ENCODE measurements around the gene USP34. TPM values are rescaled to one million over a fixed set of nuclear protein-coding genes. Genes with fewer than 3 reads are reported as not detected.
"Not testable (repeated sequence)": the region's sequence is repeated elsewhere in the genome, so short reads cannot be mapped to it uniquely, and the experiment has no call there.

USP34 gene
- polyA plus RNA-seq, 4 donors, result 35.0 to 90.2 (median 44.3) TPM

DNA sequence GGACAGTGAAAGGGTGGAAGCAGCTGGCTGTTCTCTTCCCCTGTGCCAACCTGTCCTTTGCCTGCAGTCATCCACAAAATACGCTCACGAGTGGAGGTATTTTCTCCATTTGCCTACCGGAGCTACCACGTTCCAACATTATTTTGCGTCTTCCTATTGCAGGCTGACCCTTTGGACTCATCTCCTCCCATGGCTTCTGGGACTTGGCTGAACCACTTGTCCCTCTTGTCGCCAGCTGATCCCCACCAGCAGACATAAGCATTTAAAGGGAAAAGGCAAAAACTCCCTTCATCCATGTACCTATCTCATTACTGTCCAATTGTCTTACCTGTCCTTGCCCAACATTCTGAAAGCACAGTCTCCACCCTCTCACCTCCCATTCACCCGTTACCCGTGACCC is 295.9 kb downstream of the USP34 start:
- H3K27ac ChIP-seq (ENCODE audit: low read depth in 1 of 3, low read length in 2 of 3), result no peak overlapping the region
- H3K4me3 ChIP-seq (ENCODE audit: low read depth in 1 of 3, low read length in 3 of 3), result no peak overlapping the region
- WGBS, 3 donors, result 76 to 83% (median 80%) methylated on average over 8 of the region's 8 CpGs
- no peaks in the 10 kb centered on the region for H3K9me3 ChIP-seq (ENCODE audit: control insufficient read depth in 2 of 2, insufficient read depth in 1 of 2, low read depth in 1 of 2, low read length in 1 of 2)
- H3K36me3 ChIP-seq (ENCODE audit: control insufficient read depth in 3 of 3, insufficient read depth in 2 of 3, low read depth in 1 of 3, low read length in 3 of 3), result peaks cover 0 to 12% (median 2%) of the 10 kb centered on the region in 3 donors
- FAIRE-seq (no peak), DNase-seq (no peak)
- peaks cover 5 to 22% (median 11%) of the 10 kb centered on the region in 3 donors for H3K4me1 ChIP-seq (ENCODE audit: control insufficient read depth in 3 of 3, insufficient read depth in 2 of 3, low read depth in 1 of 3, low read length in 2 of 3)
- H3K27me3 ChIP-seq (ENCODE audit: control insufficient read depth in 3 of 3, insufficient read depth in 3 of 3, low read length in 3 of 3), result no peaks in the 10 kb centered on the region

DNA sequence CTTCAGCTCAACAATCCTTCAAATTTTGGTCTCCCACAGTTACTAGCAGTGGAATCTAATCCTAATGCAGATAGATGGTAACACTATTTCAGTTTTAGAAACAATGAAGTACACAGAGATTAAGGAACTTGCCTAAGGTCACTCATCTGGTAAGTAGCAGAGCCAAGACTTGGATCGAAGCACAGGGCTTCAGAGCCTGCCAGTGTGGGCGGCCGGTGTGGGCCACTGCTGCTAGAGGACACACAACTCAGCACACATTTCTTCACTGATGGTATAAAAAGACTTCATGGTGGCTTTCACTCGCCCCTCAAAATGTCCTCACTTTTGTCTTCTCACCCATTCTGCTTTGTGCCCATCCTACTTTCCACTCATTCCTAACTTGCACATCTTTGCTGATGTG is 297.8 kb downstream of the USP34 start:
- DNase-seq (no peak), FAIRE-seq (no peak)
- Histone ChIP-seq H3K36me3 (ENCODE audit: control insufficient read depth in 3 of 3, insufficient read depth in 2 of 3, low read depth in 1 of 3, low read length in 3 of 3) (peaks cover 0 to 2% (median 0%) of the 10 kb centered on the region in 3 donors), H3K27me3 (ENCODE audit: control insufficient read depth in 3 of 3, insufficient read depth in 3 of 3, low read length in 3 of 3) (no peaks in the 10 kb centered on the region), H3K4me3 (ENCODE audit: low read depth in 1 of 3, low read length in 3 of 3) (no peak overlapping the region), H3K9me3 (ENCODE audit: control insufficient read depth in 2 of 2, insufficient read depth in 1 of 2, low read depth in 1 of 2, low read length in 1 of 2) (no peaks in the 10 kb centered on the region), H3K4me1 (ENCODE audit: control insufficient read depth in 3 of 3, insufficient read depth in 2 of 3, low read depth in 1 of 3, low read length in 2 of 3) (peaks cover 0 to 5% (median 0%) of the 10 kb centered on the region in 3 donors), H3K27ac (ENCODE audit: low read depth in 1 of 3, low read length in 2 of 3) (no peak overlapping the region)
- 86 to 93% (median 87%) methylated on average over 4 of the region's 4 CpGs for WGBS, 3 donors

DNA sequence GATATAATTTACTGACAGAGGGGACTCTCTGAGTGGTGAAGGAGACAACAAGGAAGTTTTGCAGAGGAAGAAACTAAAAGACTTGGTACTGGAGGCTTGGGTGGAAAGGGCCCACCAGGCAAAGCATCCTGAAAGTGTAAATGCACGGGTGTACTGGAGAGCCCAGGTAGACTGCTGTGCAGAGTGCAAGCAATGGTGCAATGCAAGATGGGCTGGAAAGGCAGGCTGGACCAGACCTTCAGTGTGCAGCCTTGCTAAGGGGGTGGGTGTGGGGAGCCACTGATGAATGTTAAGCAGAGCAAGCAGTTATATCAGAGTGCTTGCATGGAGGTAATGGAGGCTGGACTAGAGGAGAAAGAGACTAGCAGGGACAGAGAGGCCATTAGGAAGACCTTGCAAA is 298.2 kb downstream of the USP34 start:
- Histone ChIP-seq H3K27me3 (ENCODE audit: control insufficient read depth in 3 of 3, insufficient read depth in 3 of 3, low read length in 3 of 3) (no peaks in the 10 kb centered on the region), H3K4me1 (ENCODE audit: control insufficient read depth in 3 of 3, insufficient read depth in 2 of 3, low read depth in 1 of 3, low read length in 2 of 3) (peaks cover 0 to 2% (median 0%) of the 10 kb centered on the region in 3 donors), H3K27ac (ENCODE audit: low read depth in 1 of 3, low read length in 2 of 3) (no peak overlapping the region), H3K36me3 (ENCODE audit: control insufficient read depth in 3 of 3, insufficient read depth in 2 of 3, low read depth in 1 of 3, low read length in 3 of 3) (peaks cover 0 to 2% (median 0%) of the 10 kb centered on the region in 3 donors), H3K4me3 (ENCODE audit: low read depth in 1 of 3, low read length in 3 of 3) (no peak overlapping the region), H3K9me3 (ENCODE audit: control insufficient read depth in 2 of 2, insufficient read depth in 1 of 2, low read depth in 1 of 2, low read length in 1 of 2) (no peaks in the 10 kb centered on the region)
- WGBS, 3 donors, result 52 to 77% (median 61%) methylated on average over 1 of the region's 1 CpG
- DNase-seq (no peak), FAIRE-seq (no peak)

DNA sequence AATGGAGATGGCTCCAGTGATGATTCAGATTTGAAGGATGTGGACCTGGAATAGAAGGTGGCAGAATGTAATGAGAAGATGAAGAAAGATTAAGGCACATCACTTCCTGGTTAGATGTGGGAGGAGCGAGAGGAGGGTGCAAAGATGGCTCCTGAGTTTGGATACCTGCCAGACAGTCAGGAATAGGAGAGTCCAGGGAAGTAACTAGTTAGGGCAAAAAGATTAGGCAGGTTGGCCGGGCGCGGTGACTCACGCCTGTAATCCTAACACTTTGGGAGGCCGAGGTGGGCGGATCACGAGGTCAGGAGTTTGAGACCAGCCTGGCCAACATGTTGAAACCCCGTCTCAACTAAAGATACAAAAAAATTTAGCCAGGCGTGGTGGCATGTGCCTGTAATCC is 303.3 kb downstream of the USP34 start:
- no peaks in the 10 kb centered on the region for H3K4me1 ChIP-seq (ENCODE audit: control insufficient read depth in 3 of 3, insufficient read depth in 2 of 3, low read depth in 1 of 3, low read length in 2 of 3)
- H3K27me3 ChIP-seq (ENCODE audit: control insufficient read depth in 3 of 3, insufficient read depth in 3 of 3, low read length in 3 of 3), result no peaks in the 10 kb centered on the region
- FAIRE-seq (no peak), DNase-seq (no peak)
- no peak overlapping the region for H3K4me3 ChIP-seq (ENCODE audit: low read depth in 1 of 3, low read length in 3 of 3)
- no peaks in the 10 kb centered on the region for H3K9me3 ChIP-seq (ENCODE audit: control insufficient read depth in 2 of 2, insufficient read depth in 1 of 2, low read depth in 1 of 2, low read length in 1 of 2)
- no peak overlapping the region for H3K27ac ChIP-seq (ENCODE audit: low read depth in 1 of 3, low read length in 2 of 3)
- peaks cover 3 to 19% (median 4%) of the 10 kb centered on the region in 3 donors for H3K36me3 ChIP-seq (ENCODE audit: control insufficient read depth in 3 of 3, insufficient read depth in 2 of 3, low read depth in 1 of 3, low read length in 3 of 3)
- 78 to 96% (median 82%) methylated on average over 10 of the region's 10 CpGs for WGBS, 3 donors

DNA sequence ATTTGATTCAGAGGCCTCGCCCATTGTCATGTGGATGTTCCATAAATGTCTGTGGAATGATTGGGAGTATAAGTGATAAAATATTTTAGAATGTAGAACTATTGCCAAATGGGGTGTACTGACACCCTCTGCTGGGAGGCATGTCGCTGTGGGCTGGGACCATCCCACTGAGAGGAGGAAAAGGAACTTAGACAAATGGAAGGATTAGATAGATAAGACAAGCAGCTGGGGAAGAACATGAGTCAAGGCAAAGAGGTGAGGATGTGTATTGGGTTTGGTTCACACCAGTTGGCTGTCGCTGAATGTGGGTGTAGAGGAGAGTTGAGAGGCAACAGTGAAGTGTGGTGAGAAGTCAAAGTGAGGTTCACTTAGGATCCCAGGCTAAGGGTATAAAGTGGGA is 304.9 kb downstream of the USP34 start:
- DNase-seq (no peak), FAIRE-seq (no peak)
- Histone ChIP-seq H3K4me3 (ENCODE audit: low read depth in 1 of 3, low read length in 3 of 3) (no peak overlapping the region), H3K27ac (ENCODE audit: low read depth in 1 of 3, low read length in 2 of 3) (no peak overlapping the region), H3K36me3 (ENCODE audit: control insufficient read depth in 3 of 3, insufficient read depth in 2 of 3, low read depth in 1 of 3, low read length in 3 of 3) (peaks cover 3 to 19% (median 4%) of the 10 kb centered on the region in 3 donors), H3K9me3 (ENCODE audit: control insufficient read depth in 2 of 2, insufficient read depth in 1 of 2, low read depth in 1 of 2, low read length in 1 of 2) (no peaks in the 10 kb centered on the region), H3K4me1 (ENCODE audit: control insufficient read depth in 3 of 3, insufficient read depth in 2 of 3, low read depth in 1 of 3, low read length in 2 of 3) (no peaks in the 10 kb centered on the region), H3K27me3 (ENCODE audit: control insufficient read depth in 3 of 3, insufficient read depth in 3 of 3, low read length in 3 of 3) (no peaks in the 10 kb centered on the region)
- 83 to 94% (median 93%) methylated on average over 3 of the region's 3 CpGs for WGBS, 3 donors

DNA sequence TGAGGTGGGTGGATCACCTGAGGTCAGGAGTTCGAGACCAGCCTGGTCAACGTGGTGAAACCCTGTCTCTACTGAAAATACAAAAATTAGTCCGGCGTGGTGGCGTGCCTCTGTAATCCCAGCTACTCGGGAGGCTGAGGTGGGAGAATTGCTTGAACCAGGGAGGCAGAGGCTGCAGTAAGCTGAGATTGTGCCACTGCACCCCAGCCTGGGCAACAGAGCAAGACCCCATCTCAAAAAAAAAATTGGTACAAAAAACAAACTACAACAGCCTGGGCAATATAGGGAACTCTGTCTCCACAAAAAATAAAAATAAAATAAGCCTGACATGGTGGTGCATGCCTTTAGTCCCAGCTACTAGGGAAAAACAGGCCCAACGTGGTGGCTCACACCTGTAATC is 305.8 kb downstream of the USP34 start:
- peaks cover 3 to 21% (median 4%) of the 10 kb centered on the region in 3 donors for H3K36me3 ChIP-seq (ENCODE audit: control insufficient read depth in 3 of 3, insufficient read depth in 2 of 3, low read depth in 1 of 3, low read length in 3 of 3)
- not testable (repeated sequence) for H3K4me3 ChIP-seq (ENCODE audit: low read depth in 1 of 3, low read length in 3 of 3); DNase-seq; FAIRE-seq; H3K4me1 ChIP-seq (ENCODE audit: control insufficient read depth in 3 of 3, insufficient read depth in 2 of 3, low read depth in 1 of 3, low read length in 2 of 3); H3K9me3 ChIP-seq (ENCODE audit: control insufficient read depth in 2 of 2, insufficient read depth in 1 of 2, low read depth in 1 of 2, low read length in 1 of 2); H3K27me3 ChIP-seq (ENCODE audit: control insufficient read depth in 3 of 3, insufficient read depth in 3 of 3, low read length in 3 of 3); H3K27ac ChIP-seq (ENCODE audit: low read depth in 1 of 3, low read length in 2 of 3)
- WGBS, 3 donors, result 94 to 98% (median 97%) methylated on average over 7 of the region's 7 CpGs

DNA sequence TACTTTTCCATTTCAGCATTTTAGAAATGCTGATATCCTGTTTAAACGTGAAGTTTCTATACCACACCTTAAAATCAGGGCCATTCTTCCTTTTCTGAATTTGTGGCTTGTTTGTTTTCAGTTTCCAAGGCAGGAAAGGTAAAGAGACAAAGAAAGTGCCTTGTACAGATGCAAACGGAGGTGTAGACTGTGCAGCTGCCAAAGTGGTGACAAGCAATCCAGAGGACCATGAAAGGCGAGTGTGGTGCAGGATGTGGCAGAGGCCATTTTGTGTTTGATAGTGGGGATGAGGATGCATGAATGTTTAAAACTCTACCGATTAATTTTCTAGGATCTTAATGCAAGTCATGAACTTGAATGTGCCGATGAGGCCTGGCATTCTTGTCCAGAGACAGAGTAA is 308.2 kb downstream of the USP34 start:
- peaks cover 4 to 24% (median 8%) of the 10 kb centered on the region in 3 donors for H3K36me3 ChIP-seq (ENCODE audit: control insufficient read depth in 3 of 3, insufficient read depth in 2 of 3, low read depth in 1 of 3, low read length in 3 of 3)
- H3K27me3 ChIP-seq (ENCODE audit: control insufficient read depth in 3 of 3, insufficient read depth in 3 of 3, low read length in 3 of 3), result no peaks in the 10 kb centered on the region
- WGBS, 3 donors, result 81 to 82% (median 82%) methylated on average over 5 of the region's 5 CpGs
- no peak overlapping the region for H3K4me3 ChIP-seq (ENCODE audit: low read depth in 1 of 3, low read length in 3 of 3)
- FAIRE-seq (no peak), DNase-seq (no peak)
- no peaks in the 10 kb centered on the region for H3K9me3 ChIP-seq (ENCODE audit: control insufficient read depth in 2 of 2, insufficient read depth in 1 of 2, low read depth in 1 of 2, low read length in 1 of 2)
- H3K4me1 ChIP-seq (ENCODE audit: control insufficient read depth in 3 of 3, insufficient read depth in 2 of 3, low read depth in 1 of 3, low read length in 2 of 3), result no peaks in the 10 kb centered on the region
- H3K27ac ChIP-seq (ENCODE audit: low read depth in 1 of 3, low read length in 2 of 3), result no peak overlapping the region

DNA sequence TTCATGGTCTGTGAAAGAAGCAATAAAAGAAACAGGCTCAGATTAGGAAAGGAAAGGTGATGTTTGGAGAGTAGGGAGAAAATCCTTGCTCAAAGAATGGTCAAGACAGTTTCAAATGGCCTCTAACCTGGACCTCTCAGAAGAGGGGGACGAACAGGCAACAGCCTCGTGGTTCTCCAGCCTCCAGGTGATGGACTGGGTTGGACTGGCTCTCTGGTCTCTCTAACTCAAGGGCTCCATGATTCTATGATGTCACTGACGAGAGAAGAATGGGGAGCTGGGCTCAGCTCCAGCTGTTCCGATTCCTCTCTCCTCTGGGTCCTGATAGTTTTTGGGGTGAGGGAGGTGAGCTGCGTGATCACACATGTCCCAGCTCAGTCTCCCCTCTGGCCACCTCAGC is 309.0 kb downstream of the USP34 start, which contains the start of gene C2orf74:
Gene C2orf74, plus strand, starts transcription at position 301 of the 400 bp plus-strand sequence. CDS start 327 bp downstream, outside the sequence.
- Histone ChIP-seq H3K9me3 (ENCODE audit: control insufficient read depth in 2 of 2, insufficient read depth in 1 of 2, low read depth in 1 of 2, low read length in 1 of 2) (no peaks in the 10 kb centered on the region), H3K27ac (ENCODE audit: low read depth in 1 of 3, low read length in 2 of 3) (no peak within 1 kb of the TSS), H3K4me1 (ENCODE audit: control insufficient read depth in 3 of 3, insufficient read depth in 2 of 3, low read depth in 1 of 3, low read length in 2 of 3) (no peaks in the 10 kb centered on the region), H3K4me3 (ENCODE audit: low read depth in 1 of 3, low read length in 3 of 3) (no peak within 1 kb of the TSS), H3K36me3 (ENCODE audit: control insufficient read depth in 3 of 3, insufficient read depth in 2 of 3, low read depth in 1 of 3, low read length in 3 of 3) (peaks cover 4 to 28% (median 10%) of the 10 kb centered on the region in 3 donors), H3K27me3 (ENCODE audit: control insufficient read depth in 3 of 3, insufficient read depth in 3 of 3, low read length in 3 of 3) (no peaks in the 10 kb centered on the region)
- 83 to 94% (median 94%) methylated on average over 5 of the region's 5 CpGs for WGBS, 3 donors
- FAIRE-seq (no peak), DNase-seq (no peak)

DNA sequence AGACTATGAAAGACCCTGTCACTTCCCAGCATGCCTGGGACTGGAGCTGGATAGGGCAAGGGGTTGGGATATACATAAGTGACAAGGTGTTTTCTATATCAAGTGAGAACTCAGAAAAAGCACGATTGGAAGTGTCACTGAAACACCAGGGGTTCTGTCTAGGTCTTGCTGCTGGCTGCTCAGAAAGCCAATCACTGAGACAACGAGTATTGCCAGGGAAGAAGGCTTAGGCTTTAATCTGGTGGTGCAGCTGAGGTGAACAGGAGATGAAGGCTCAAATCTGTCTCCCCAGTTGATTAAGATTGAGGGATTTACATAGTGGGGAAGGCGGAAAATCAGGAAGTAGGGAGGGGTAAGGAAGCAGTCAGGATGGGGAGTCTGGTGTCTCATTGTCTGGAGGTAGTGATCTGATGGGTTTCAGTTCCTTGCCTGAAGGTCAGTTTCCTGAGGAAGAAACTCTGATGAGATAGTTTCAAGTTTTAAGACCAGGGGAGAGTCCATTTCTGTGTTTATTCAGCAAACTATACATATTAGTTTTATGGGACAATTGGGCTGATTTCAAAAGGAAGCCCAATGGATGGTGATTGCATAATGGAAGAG is 312.4 kb downstream of the USP34 start:
- no peak overlapping the region for H3K27ac ChIP-seq (ENCODE audit: low read depth in 1 of 3, low read length in 2 of 3)
- DNase-seq (no peak), FAIRE-seq (no peak)
- peaks cover 0 to 16% (median 7%) of the 10 kb centered on the region in 3 donors for H3K36me3 ChIP-seq (ENCODE audit: control insufficient read depth in 3 of 3, insufficient read depth in 2 of 3, low read depth in 1 of 3, low read length in 3 of 3)
- no peak overlapping the region for H3K4me3 ChIP-seq (ENCODE audit: low read depth in 1 of 3, low read length in 3 of 3)
- 76 to 88% (median 81%) methylated on average over 3 of the region's 3 CpGs for WGBS, 3 donors
- H3K9me3 ChIP-seq (ENCODE audit: control insufficient read depth in 2 of 2, insufficient read depth in 1 of 2, low read depth in 1 of 2, low read length in 1 of 2), result no peaks in the 10 kb centered on the region
- H3K4me1 ChIP-seq (ENCODE audit: control insufficient read depth in 3 of 3, insufficient read depth in 2 of 3, low read depth in 1 of 3, low read length in 2 of 3), result no peaks in the 10 kb centered on the region
- no peaks in the 10 kb centered on the region for H3K27me3 ChIP-seq (ENCODE audit: control insufficient read depth in 3 of 3, insufficient read depth in 3 of 3, low read length in 3 of 3)

All from small intestine (tissue), 7 donors.